SK-N-SH (cell line): ENCODE results near the gene KDM1A.

ENCODE experiments used
- GABPA ChIP-seq: IDR thresholded peaks from 2 replicates; pipeline ENCODE4 v1.4.0; 2012; ENCODE audit warnings: low read depth, mild to moderate bottlenecking
- MXI1 ChIP-seq: IDR thresholded peaks from 2 replicates; pipeline ENCODE4 v1.6.1; 2012; ENCODE audit warnings: mild to moderate bottlenecking, low read depth, low read length, improper control_type of control experiment
- POLR2AphosphoS5 ChIP-seq: IDR thresholded peaks from 2 replicates; pipeline ENCODE4 v1.6.1; 2012; ENCODE audit warnings: low read depth, low read length
- RFX5 ChIP-seq: IDR thresholded peaks from 2 replicates; pipeline ENCODE4 v1.6.1; 2012; ENCODE audit warnings: mild to moderate bottlenecking, improper control_type of control experiment, low read length
- TF ChIP-seq, protein P1 (sequence below): fragments of 200-600 bp; sonication (generic); IDR thresholded peaks from 2 replicates; pipeline ENCODE4 v1.6.1; 2017; ENCODE audit warnings: antibody characterized with exemption, mild to moderate bottlenecking, moderate library complexity

DNA sequence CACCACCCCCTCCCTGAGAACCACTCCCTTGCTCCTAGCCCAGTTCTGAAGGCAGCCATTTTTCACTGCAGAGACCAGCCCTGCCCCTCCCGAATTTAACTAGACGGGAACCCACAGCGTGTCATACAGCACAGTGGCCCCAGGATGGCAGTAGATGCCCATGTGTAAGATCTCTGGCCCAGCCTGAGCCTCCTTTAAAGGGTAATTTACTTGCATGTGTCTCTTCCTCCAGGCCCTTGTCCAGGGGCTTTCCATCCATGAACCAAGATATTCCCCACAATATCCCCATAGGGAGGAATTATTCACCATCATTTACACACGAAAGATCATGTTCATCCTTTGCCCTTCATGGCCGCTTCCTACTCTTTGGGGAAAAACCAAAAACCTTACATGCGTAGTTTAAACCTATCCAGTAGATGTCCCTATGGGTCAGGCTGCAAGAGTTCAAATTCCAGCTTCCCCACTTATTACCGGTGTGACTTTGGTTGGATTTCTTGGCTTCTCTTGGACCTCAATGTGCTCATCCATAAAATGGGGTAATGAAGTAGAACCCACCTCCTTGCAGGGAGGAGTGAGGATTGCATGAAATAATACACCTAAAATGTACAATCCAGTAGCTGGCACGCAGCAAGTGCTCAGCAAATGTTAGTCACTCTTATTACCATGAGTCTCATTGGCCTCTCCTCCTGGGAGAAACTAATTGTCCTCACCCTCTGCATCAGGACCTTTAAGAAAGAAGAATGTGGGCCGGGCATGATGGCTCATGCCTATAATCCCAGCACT lies 42.6 kb upstream of the KDM1A start:
- no peak for TF ChIP-seq POLR2AphosphoS5
- TF ChIP-seq, protein P1, sequence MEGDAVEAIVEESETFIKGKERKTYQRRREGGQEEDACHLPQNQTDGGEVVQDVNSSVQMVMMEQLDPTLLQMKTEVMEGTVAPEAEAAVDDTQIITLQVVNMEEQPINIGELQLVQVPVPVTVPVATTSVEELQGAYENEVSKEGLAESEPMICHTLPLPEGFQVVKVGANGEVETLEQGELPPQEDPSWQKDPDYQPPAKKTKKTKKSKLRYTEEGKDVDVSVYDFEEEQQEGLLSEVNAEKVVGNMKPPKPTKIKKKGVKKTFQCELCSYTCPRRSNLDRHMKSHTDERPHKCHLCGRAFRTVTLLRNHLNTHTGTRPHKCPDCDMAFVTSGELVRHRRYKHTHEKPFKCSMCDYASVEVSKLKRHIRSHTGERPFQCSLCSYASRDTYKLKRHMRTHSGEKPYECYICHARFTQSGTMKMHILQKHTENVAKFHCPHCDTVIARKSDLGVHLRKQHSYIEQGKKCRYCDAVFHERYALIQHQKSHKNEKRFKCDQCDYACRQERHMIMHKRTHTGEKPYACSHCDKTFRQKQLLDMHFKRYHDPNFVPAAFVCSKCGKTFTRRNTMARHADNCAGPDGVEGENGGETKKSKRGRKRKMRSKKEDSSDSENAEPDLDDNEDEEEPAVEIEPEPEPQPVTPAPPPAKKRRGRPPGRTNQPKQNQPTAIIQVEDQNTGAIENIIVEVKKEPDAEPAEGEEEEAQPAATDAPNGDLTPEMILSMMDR: peak; percentile 88
- TF ChIP-seq GABPA: no peak
- no peak for TF ChIP-seq RFX5
- no peak; the same call in 1 of the 2 replicates for TF ChIP-seq MXI1
